OCI-LY1 (cell line): ENCODE measurements around the gene C1QC.
A peak's percentile ranks its signal among the peaks of the same experiment; 100 is the strongest.
"Not testable (repeated sequence)": the region's sequence is repeated elsewhere in the genome, so short reads cannot be mapped to it uniquely, and the experiment has no call there.

Experiments
- H2AFZ ChIP-seq: fragments of 200-600 bp; sonication (generic), shearing (Covaris generic); 2 replicates; pipeline ENCODE4 v1.6.0; 2014; ENCODE audit warnings: antibody characterized with exemption, mild to moderate bottlenecking, low read length
- H3F3A ChIP-seq: fragments of 200-600 bp; sonication (generic), shearing (Covaris generic); 2 replicates; pipeline ENCODE4 v1.6.0; 2014; ENCODE audit warnings: mild to moderate bottlenecking, antibody characterized with exemption, low read length, moderate library complexity; ENCODE audit not compliant: insufficient read depth
- H3K27ac ChIP-seq: fragments of 200-600 bp; sonication (generic); 2 replicates; pipeline ENCODE4 v1.5.1; 2014; ENCODE audit warnings: low read length, mixed run types, mild to moderate bottlenecking, low read depth; ENCODE audit not compliant: poor library complexity, severe bottlenecking
- H3K27me3 ChIP-seq: fragments of 200-600 bp; sonication (generic); 2 replicates; pipeline ENCODE4 v1.6.0; 2014; ENCODE audit warnings: antibody characterized with exemption, mild to moderate bottlenecking, low read length, moderate library complexity; ENCODE audit not compliant: insufficient read depth
- H3K36me3 ChIP-seq: fragments of 200-600 bp; sonication (generic); 2 replicates; pipeline ENCODE4 v1.6.1; 2014; ENCODE audit warnings: mild to moderate bottlenecking, antibody characterized with exemption, low read length, moderate library complexity, mixed read lengths; ENCODE audit not compliant: insufficient read depth
- H3K4me1 ChIP-seq: fragments of 200-600 bp; sonication (generic); 2 replicates; pipeline ENCODE4 v1.5.1; 2014; ENCODE audit warnings: mild to moderate bottlenecking, low read length, moderate library complexity; ENCODE audit not compliant: insufficient read depth, severe bottlenecking
- H3K4me2 ChIP-seq: fragments of 200-600 bp; sonication (generic), shearing (Covaris generic); 2 replicates; pipeline ENCODE4 v1.6.1; 2014; ENCODE audit warnings: low read length
- H3K4me3 ChIP-seq: fragments of 200-600 bp; sonication (generic); 2 replicates; pipeline ENCODE4 v1.5.1; 2014; ENCODE audit warnings: low read length, low read depth, mild to moderate bottlenecking, mixed read lengths; ENCODE audit not compliant: poor library complexity, severe bottlenecking
- H3K79me2 ChIP-seq: fragments of 200-600 bp; shearing (Covaris generic); 2 replicates; pipeline ENCODE4 v1.6.1; 2016; ENCODE audit warnings: mixed run types, low read length, mixed read lengths; ENCODE audit not compliant: insufficient read depth
- H3K9ac ChIP-seq: fragments of 200-600 bp; sonication (generic), shearing (Covaris generic); 2 replicates; pipeline ENCODE4 v1.6.1; 2014; ENCODE audit warnings: mild to moderate bottlenecking, low read length, mixed read lengths
- H3K9me2 ChIP-seq: fragments of 200-600 bp; sonication (generic), shearing (Covaris generic); 2 replicates; pipeline ENCODE4 v1.6.1; 2014; ENCODE audit warnings: low read depth, mild to moderate bottlenecking, low read length, mixed read lengths
- H3K9me3 ChIP-seq: fragments of 200-600 bp; shearing (Covaris generic); 2 replicates; pipeline ENCODE4 v1.6.1; 2014; ENCODE audit warnings: low read length, mixed read lengths
- H4K20me1 ChIP-seq: fragments of 200-600 bp; sonication (generic), shearing (Covaris generic); 2 replicates; pipeline ENCODE4 v1.6.0; 2016; ENCODE audit warnings: mild to moderate bottlenecking, low read length; ENCODE audit not compliant: insufficient read depth
- CTCF ChIP-seq: fragments of 200-600 bp; sonication (generic), shearing (Covaris generic); IDR thresholded peaks from 2 replicates; pipeline ENCODE4 v1.5.1; 2017; ENCODE audit warnings: mild to moderate bottlenecking, antibody characterized with exemption, low read length, moderate library complexity, mixed read lengths
- EZH2 ChIP-seq: fragments of 200-600 bp; sonication (generic), shearing (Covaris generic); IDR thresholded peaks from 2 replicates; pipeline ENCODE4 v1.8.0; 2017; ENCODE audit warnings: borderline replicate concordance, mixed run types, mild to moderate bottlenecking, antibody characterized with exemption, low read length, moderate library complexity, mixed read lengths

Gene C1QC

GRCh38 chr1:22662986-22663408 lies 19.6 kb downstream of the C1QC start:
- Histone ChIP-seq H3K4me3 (no peak overlapping the region), H3K9ac (no peak overlapping the region), H3K4me1 (no peaks in the 10 kb centered on the region), H3K9me3 (no peaks in the 10 kb centered on the region), H2AFZ (no peak overlapping the region), H3K4me2 (no peak overlapping the region), H3K27ac (no peak overlapping the region), H3K79me2 (no peaks in the 10 kb centered on the region), H3F3A (no peaks in the 10 kb centered on the region), H3K9me2 (no peaks in the 10 kb centered on the region), H3K27me3 (no peaks in the 10 kb centered on the region; the same call in 1 of the 2 replicates), H4K20me1 (no peaks in the 10 kb centered on the region), H3K36me3 (no peaks in the 10 kb centered on the region)
- TF ChIP-seq CTCF (no peak), EZH2 (no peak)

- no peak overlapping the region for H3K27ac ChIP-seq
- no peaks in the 10 kb centered on the region for H3K36me3 ChIP-seq
- H3K4me2 ChIP-seq = no peak overlapping the region
- no peaks in the 10 kb centered on the region for H3K79me2 ChIP-seq
- H4K20me1 ChIP-seq = no peaks in the 10 kb centered on the region
- no peak for TF ChIP-seq EZH2
- peak; percentile 25; the same call in 1 of the 2 replicates for TF ChIP-seq CTCF
- H3K27me3 ChIP-seq = no peaks in the 10 kb centered on the region; the same call in 1 of the 2 replicates
- H3K9ac ChIP-seq = no peak overlapping the region
- H3K4me1 ChIP-seq = no peaks in the 10 kb centered on the region
- no peaks in the 10 kb centered on the region for H3K9me3 ChIP-seq
- no peaks in the 10 kb centered on the region for H3F3A ChIP-seq
- no peaks in the 10 kb centered on the region for H3K9me2 ChIP-seq
- no peak overlapping the region for H2AFZ ChIP-seq
- no peak overlapping the region for H3K4me3 ChIP-seq
These were observed 22.3 kb downstream of the C1QC start for GRCh38 chr1:22665752-22666151.

GRCh38 chr1:22666412-22666811 lies 23.0 kb downstream of the C1QC start:
- H3K27me3 ChIP-seq = no peaks in the 10 kb centered on the region; the same call in 1 of the 2 replicates
- H4K20me1 ChIP-seq = no peaks in the 10 kb centered on the region
- no peaks in the 10 kb centered on the region for H3F3A ChIP-seq
- H2AFZ ChIP-seq = no peak overlapping the region
- H3K9me3 ChIP-seq = no peaks in the 10 kb centered on the region
- H3K9ac ChIP-seq = no peak overlapping the region
- no peaks in the 10 kb centered on the region for H3K79me2 ChIP-seq
- no peaks in the 10 kb centered on the region for H3K36me3 ChIP-seq
- H3K27ac ChIP-seq = no peak overlapping the region
- H3K4me3 ChIP-seq = no peak overlapping the region
- no peaks in the 10 kb centered on the region for H3K4me1 ChIP-seq
- TF ChIP-seq EZH2 = no peak
- no peak for TF ChIP-seq CTCF
- no peak overlapping the region for H3K4me2 ChIP-seq
- H3K9me2 ChIP-seq = no peaks in the 10 kb centered on the region

GRCh38 chr1:22668840-22669239 lies 25.4 kb downstream of the C1QC start:
- H3K4me1 ChIP-seq, H3K9ac ChIP-seq, H2AFZ ChIP-seq, H3F3A ChIP-seq, H3K4me2 ChIP-seq, H4K20me1 ChIP-seq, H3K27ac ChIP-seq, H3K4me3 ChIP-seq, H3K9me3 ChIP-seq, H3K79me2 ChIP-seq, H3K9me2 ChIP-seq, H3K36me3 ChIP-seq, H3K27me3 ChIP-seq: not testable (repeated sequence)
